SK-N-MC (cell line): ENCODE data around the gene TPP2.

Source experiments
- EZH2 ChIP-seq: fragments of 200-600 bp; sonication (generic); IDR thresholded peaks from one replicate; pipeline ENCODE4 v1.6.1; 2017; ENCODE audit warnings: antibody characterized with exemption
- POLR2AphosphoS5 ChIP-seq: IDR thresholded peaks from 2 replicates; pipeline ENCODE4 v1.6.1; 2012; ENCODE audit warnings: mild to moderate bottlenecking, low read depth, low read length, borderline replicate concordance

DNA sequence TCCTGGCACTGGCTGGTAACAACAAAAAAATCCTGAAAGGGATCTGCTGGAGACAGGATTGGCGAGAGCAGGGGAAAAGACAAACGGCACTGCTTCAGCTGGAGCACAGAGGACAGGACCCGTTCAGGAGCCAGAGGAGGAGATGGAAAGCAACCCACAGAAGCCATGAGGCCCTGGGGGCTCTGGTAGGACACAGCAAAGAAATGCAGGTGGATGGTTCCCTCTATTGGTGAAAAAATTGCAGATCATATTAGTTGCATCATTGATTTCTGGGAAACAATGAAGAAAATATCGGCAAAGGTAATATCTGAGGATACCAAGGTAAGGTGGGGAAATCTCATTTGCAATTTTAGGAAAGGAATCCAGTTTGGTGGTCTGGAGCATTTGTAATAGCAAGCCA, 25.7 kb upstream of the TPP2 start:
- TF ChIP-seq EZH2 = no peak
- no peak for TF ChIP-seq POLR2AphosphoS5
